ELF-1 (cell line): Measurements from ENCODE around the gene TMCC3.
"Not testable (repeated sequence)": the region's sequence is repeated elsewhere in the genome, so short reads cannot be mapped to it uniquely, and the experiment has no call there.

Experiments
- DNase-seq: peaks from one replicate; pipeline ENCODE4 v3.0.0-alpha.2; 2016; ENCODE audit warnings: low read depth, low spot score

TMCC3 gene

GRCh38 chr12:94571556-94571955 lies 78.8 kb downstream of the TMCC3 start:
- DNase-seq = peak; percentile 29

GRCh38 chr12:94570161-94570560 lies 80.2 kb downstream of the TMCC3 start:
- DNase-seq = no peak

GRCh38 chr12:94567761-94568160 lies 82.6 kb downstream of the TMCC3 start:
- no peak for DNase-seq

GRCh38 chr12:94566345-94566744 lies 84.0 kb downstream of the TMCC3 start:
- DNase-seq = no peak

GRCh38 chr12:94565683-94566082 lies 84.7 kb downstream of the TMCC3 start:
- no peak for DNase-seq

GRCh38 chr12:94563286-94563685 lies 87.1 kb downstream of the TMCC3 start:
- DNase-seq = no peak

- peak; percentile 62 for DNase-seq
Measured at GRCh38 chr12:94561943-94562411, 88.4 kb downstream of the TMCC3 start.

GRCh38 chr12:94560431-94561221 lies 89.7 kb downstream of the TMCC3 start:
- DNase-seq = peak; percentile 85

- no peak for DNase-seq
Measured at GRCh38 chr12:94558612-94559011, 91.7 kb downstream of the TMCC3 start.

GRCh38 chr12:94557746-94558295 lies 92.5 kb downstream of the TMCC3 start:
- DNase-seq = no peak

- DNase-seq = no peak
Measured at GRCh38 chr12:94555687-94556086, 94.7 kb downstream of the TMCC3 start.

GRCh38 chr12:94553875-94554274 lies 96.5 kb downstream of the TMCC3 start:
- no peak for DNase-seq

GRCh38 chr12:94553130-94553519 lies 97.2 kb downstream of the TMCC3 start:
- DNase-seq = no peak

- DNase-seq = no peak
Measured at GRCh38 chr12:94551810-94552209, 98.5 kb downstream of the TMCC3 start.

GRCh38 chr12:94550964-94551363 lies 99.4 kb downstream of the TMCC3 start:
- DNase-seq = no peak

GRCh38 chr12:94548833-94549232 lies 101.5 kb downstream of the TMCC3 start:
- not testable (repeated sequence) for DNase-seq

- peak; percentile 77 for DNase-seq
Measured at GRCh38 chr12:94545935-94546771, 104.2 kb downstream of the TMCC3 start.

GRCh38 chr12:94544355-94544754 lies 106.0 kb downstream of the TMCC3 start:
- no peak for DNase-seq

- DNase-seq = no peak
Measured at GRCh38 chr12:94538318-94538717, 112.0 kb downstream of the TMCC3 start.

- DNase-seq = no peak
Measured at GRCh38 chr12:94536040-94536965, 114.1 kb downstream of the TMCC3 start.

- no peak for DNase-seq
Measured at GRCh38 chr12:94535510-94535921, 114.8 kb downstream of the TMCC3 start.
